Spleen (tissue), 7 donors: ENCODE results near the gene NINJ1.
A peak's percentile ranks its signal among the peaks of the same experiment; 100 is the strongest.

ENCODE experiments used
- POLR2A ChIP-seq, 3 donors: fragments of 450-650 bp; IDR thresholded peaks; one replicate each; pipeline ENCODE4 v1.5.1; 2017; ENCODE audit warnings: antibody characterized with exemption in 3 of 3, mild to moderate bottlenecking in 1 of 3
- POLR2AphosphoS5 ChIP-seq, 3 donors: sonication (generic); formaldehyde crosslinking; IDR thresholded peaks; one replicate each; pipeline ENCODE4 v1.5.1; 2017; ENCODE audit warnings: antibody characterized with exemption in 3 of 3
- TF ChIP-seq, protein P1 (sequence below), 11 experiments: fragments of 200-600 bp in 7 of 11; fragments of 450-650 bp in 4 of 11; sonication (generic) in 4 of 11; IDR thresholded peaks in 8 of 11; conservative IDR thresholded peaks in 3 of 11; 1 replicate in 7 of 11; 2 replicates in 4 of 11; pipeline versions ENCODE4 v1.4.0 to v1.8.0; 2016 to 2021; ENCODE audit warnings: antibody characterized with exemption in 11 of 11, inconsistent platforms in 4 of 11, mild to moderate bottlenecking in 1 of 11
- donor health status: DM: no; HTN: no; CAD: no; lungs with moderate emphysema.
- donor health status: DM: no; HTN: no; CAD: no.
- donor health status: DM: no; HTN: no; CAD: no.

DNA sequence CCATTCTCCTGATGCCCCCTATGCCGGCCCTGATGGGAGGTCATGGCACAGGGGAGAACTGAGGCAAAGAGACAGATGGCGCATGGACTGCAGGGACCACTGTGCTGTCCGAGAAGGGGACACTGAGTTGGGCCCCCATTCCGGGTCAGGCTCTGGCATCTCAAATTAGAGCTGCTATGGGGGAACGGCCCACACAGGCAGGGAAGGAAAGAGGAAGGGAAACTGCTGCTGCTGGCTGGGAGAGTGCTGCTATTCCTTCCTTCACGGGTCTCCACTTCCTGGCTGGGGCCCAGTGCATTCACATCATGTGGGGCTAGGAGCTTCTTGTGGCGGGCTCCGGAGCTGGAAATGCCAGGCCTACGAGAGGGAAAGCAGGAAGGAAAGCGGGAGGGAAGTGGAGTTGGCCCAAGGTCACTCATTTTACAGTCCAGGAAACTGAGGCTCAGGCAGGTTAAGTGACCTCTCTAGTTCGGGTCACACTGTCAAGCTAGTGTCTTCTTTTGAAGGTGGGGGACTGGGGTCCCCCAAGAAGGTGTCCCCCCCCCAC, 39.3 kb downstream of the NINJ1 start:
- TF ChIP-seq, protein P1, sequence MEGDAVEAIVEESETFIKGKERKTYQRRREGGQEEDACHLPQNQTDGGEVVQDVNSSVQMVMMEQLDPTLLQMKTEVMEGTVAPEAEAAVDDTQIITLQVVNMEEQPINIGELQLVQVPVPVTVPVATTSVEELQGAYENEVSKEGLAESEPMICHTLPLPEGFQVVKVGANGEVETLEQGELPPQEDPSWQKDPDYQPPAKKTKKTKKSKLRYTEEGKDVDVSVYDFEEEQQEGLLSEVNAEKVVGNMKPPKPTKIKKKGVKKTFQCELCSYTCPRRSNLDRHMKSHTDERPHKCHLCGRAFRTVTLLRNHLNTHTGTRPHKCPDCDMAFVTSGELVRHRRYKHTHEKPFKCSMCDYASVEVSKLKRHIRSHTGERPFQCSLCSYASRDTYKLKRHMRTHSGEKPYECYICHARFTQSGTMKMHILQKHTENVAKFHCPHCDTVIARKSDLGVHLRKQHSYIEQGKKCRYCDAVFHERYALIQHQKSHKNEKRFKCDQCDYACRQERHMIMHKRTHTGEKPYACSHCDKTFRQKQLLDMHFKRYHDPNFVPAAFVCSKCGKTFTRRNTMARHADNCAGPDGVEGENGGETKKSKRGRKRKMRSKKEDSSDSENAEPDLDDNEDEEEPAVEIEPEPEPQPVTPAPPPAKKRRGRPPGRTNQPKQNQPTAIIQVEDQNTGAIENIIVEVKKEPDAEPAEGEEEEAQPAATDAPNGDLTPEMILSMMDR (IDR thresholded peaks at IDR 0.05 in 8 of 11, conservative IDR thresholded peaks at IDR 0.05 in 3 of 11): no peak
- TF ChIP-seq POLR2A (IDR thresholded peaks at IDR 0.05) (no peak), POLR2AphosphoS5 (IDR thresholded peaks at IDR 0.05) (peak in 1 of 3 donors; percentile 51)
